ENCODE measurements around the gene SURF6. TPM values are rescaled to one million over a fixed set of nuclear protein-coding genes. Genes with fewer than 3 reads are reported as not detected.

Gene SURF6
- total and polyA plus RNA-seq, 5 donors from 2014 or later = 5.4 to 14.6 (median 7.5) TPM

Other genes with a start within 250 kb of the SURF6 start
- gene RALGDS, start 214.9 kb downstream of the SURF6 start, total RNA-seq = 228 TPM
- gene RALGDS, start 214.9 kb downstream of the SURF6 start, polyA plus RNA-seq = 10 to 100 TPM; 34.6 to 64.2 (median 49.2) TPM
- 1.5 TPM for gene GBGT1, start 172.3 kb downstream of the SURF6 start, total RNA-seq
- gene GBGT1, start 172.3 kb downstream of the SURF6 start, polyA plus RNA-seq = 1 to 10 TPM in 1 of 4 donors, under 1 TPM in 1, not detected in 2; 0.67 to 1.6 TPM
- not detected for gene OBP2B, start 126.9 kb downstream of the SURF6 start, total RNA-seq
- gene OBP2B, start 126.9 kb downstream of the SURF6 start, polyA plus RNA-seq = not detected
- gene ABO, start 61.0 kb downstream of the SURF6 start, total RNA-seq = 0.62 TPM
- gene ABO, start 61.0 kb downstream of the SURF6 start, polyA plus RNA-seq = not detected
- gene MED22, start 11.9 kb upstream of the SURF6 start, total RNA-seq = 29.3 TPM
- 10 to 100 TPM in 3 of 4 donors, 1 to 10 TPM in 1; 7.3 to 16.2 (median 11.1) TPM for gene MED22, start 11.9 kb upstream of the SURF6 start, polyA plus RNA-seq
- 1,813 TPM for gene RPL7A, start 12.0 kb upstream of the SURF6 start, total RNA-seq
- 1,000 to 10,000 TPM in 2 of 4 donors, 100 to 1,000 TPM in 2; 747 to 1,102 (median 951) TPM for gene RPL7A, start 12.0 kb upstream of the SURF6 start, polyA plus RNA-seq
- gene SURF1, start 20.3 kb upstream of the SURF6 start, total RNA-seq = 41.8 TPM
- 100 to 1,000 TPM; 114 to 120 (median 115) TPM for gene SURF1, start 20.3 kb upstream of the SURF6 start, polyA plus RNA-seq
- 24.3 TPM for gene SURF2, start 20.4 kb upstream of the SURF6 start, total RNA-seq
- gene SURF2, start 20.4 kb upstream of the SURF6 start, polyA plus RNA-seq = 10 to 100 TPM; 34.5 to 47.1 (median 37.0) TPM
- gene SURF4, start 39.9 kb upstream of the SURF6 start, total RNA-seq = 132 TPM
- 100 to 1,000 TPM; 189 to 227 (median 212) TPM for gene SURF4, start 39.9 kb upstream of the SURF6 start, polyA plus RNA-seq
- 0.86 TPM for gene STKLD1, start 40.2 kb upstream of the SURF6 start, total RNA-seq
- gene STKLD1, start 40.2 kb upstream of the SURF6 start, polyA plus RNA-seq = under 1 TPM; 0.09 to 0.28 (median 0.15) TPM
- 19.4 TPM for gene REXO4, start 81.8 kb upstream of the SURF6 start, total RNA-seq
- gene REXO4, start 81.8 kb upstream of the SURF6 start, polyA plus RNA-seq = 10 to 100 TPM in 3 of 4 donors, 1 to 10 TPM in 1; 9.8 to 17.8 (median 14.7) TPM
- gene ADAMTS13, start 86.2 kb upstream of the SURF6 start, total RNA-seq = 0.47 TPM
- under 1 TPM in 1 of 4 donors, not detected in 3; 0.10 TPM for gene ADAMTS13, start 86.2 kb upstream of the SURF6 start, polyA plus RNA-seq
- gene CACFD1, start 123.8 kb upstream of the SURF6 start, total RNA-seq = 1.8 TPM
- 1 to 10 TPM; 1.2 to 3.0 (median 1.7) TPM for gene CACFD1, start 123.8 kb upstream of the SURF6 start, polyA plus RNA-seq
- 1.8 TPM for gene SLC2A6, start 142.9 kb upstream of the SURF6 start, total RNA-seq
- gene SLC2A6, start 142.9 kb upstream of the SURF6 start, polyA plus RNA-seq = 1 to 10 TPM in 3 of 4 donors, under 1 TPM in 1; 0.63 to 2.2 (median 1.6) TPM
- gene MYMK, start 188.8 kb upstream of the SURF6 start, total RNA-seq = not detected
- gene MYMK, start 188.8 kb upstream of the SURF6 start, polyA plus RNA-seq = not detected
- gene ADAMTSL2, start 198.5 kb upstream of the SURF6 start, total RNA-seq = not detected
- gene ADAMTSL2, start 198.5 kb upstream of the SURF6 start, polyA plus RNA-seq = not detected